H1 (cell line): ENCODE results near the gene CCDC74A. TPM values are rescaled to one million over a fixed set of nuclear protein-coding genes. Genes with fewer than 3 reads are reported as not detected.

Source experiments
- ASH2L ChIP-seq: fragments of 200-600, 300-600 bp; sonication (generic); IDR thresholded peaks from one replicate; pipeline ENCODE4 v1.7.1; 2017; ENCODE audit warnings: low read length
- BACH1 ChIP-seq: IDR thresholded peaks from 2 replicates; pipeline ENCODE4 v1.6.1; 2012; ENCODE audit warnings: low read length, improper control_type of control experiment
- TAF1 ChIP-seq: IDR thresholded peaks from 2 replicates; pipeline ENCODE4 v1.6.1; 2011; ENCODE audit warnings: mild to moderate bottlenecking, low read depth, low read length
- ZNF274 ChIP-seq: IDR thresholded peaks from 2 replicates; pipeline ENCODE4 v1.7.0; 2012; ENCODE audit warnings: low read length, borderline replicate concordance; ENCODE audit errors: extremely low read depth
- polyA plus RNA-seq, 7 experiments: library from polyadenylated mRNA; depleted of rRNA in 3 of 7; stranded (reverse) in 5 of 7; unstranded in 2 of 7; fragments of >200 nt in 5 of 7; fragments of 200-250 nt in 2 of 7; gene quantifications; 1 replicate in 5 of 7; 2 replicates in 1 of 7; 4 replicates in 1 of 7; pipeline versions ENCODE4 v1.2.1 to v1.2.3, GENCODE V29; 2011 to 2013; ENCODE audit warnings: missing spikeins in 2 of 7, mixed read lengths in 2 of 7
- total RNA-seq: library from RNA; stranded (reverse); fragmentation: NEBNext Ultra II Directional; extraction: Animal tissue kit (Norgen Biotek cat#: 25700); gene quantifications from 2 replicates; pipeline ENCODE4 v1.2.1, GENCODE V29; 2021
- TF ChIP-seq, protein P1 (sequence below): fragments of 300-600 bp; sonication (generic); IDR thresholded peaks from 2 replicates; pipeline ENCODE4 v1.7.1; 2012; ENCODE audit warnings: low read length, moderate library complexity, mild to moderate bottlenecking, inconsistent platforms; ENCODE audit not compliant: insufficient replicate concordance

Gene CCDC74A
- total and polyA plus RNA-seq, 2 of the 8 experiments (the other 6 are each of a cell fraction or from before 2014, with no cell fraction given): 18.1 to 21.0 TPM

DNA sequence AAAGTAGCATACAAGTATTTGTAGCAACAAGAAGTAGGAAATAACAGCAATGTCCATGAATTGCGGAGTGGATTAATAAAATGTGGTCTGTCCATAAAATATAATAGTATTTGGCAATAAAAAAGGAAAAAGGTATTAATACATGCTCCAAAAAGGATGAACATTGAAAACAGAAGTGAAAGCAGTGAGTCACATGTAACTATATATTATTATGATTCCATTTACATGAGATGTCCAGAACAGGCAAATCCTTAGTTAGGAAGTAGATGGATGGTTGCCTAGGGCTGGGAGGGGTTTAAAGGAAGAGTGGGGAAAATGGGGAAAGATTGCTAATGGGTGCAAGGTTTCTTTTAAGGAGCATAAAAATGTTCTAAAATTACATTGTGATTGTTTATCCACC is 44.5 kb downstream of the CCDC74A start (continued):
- TF ChIP-seq BACH1 (no peak), ZNF274 (no peak), TAF1 (no peak), ASH2L (no peak)
- TF ChIP-seq, protein P1, sequence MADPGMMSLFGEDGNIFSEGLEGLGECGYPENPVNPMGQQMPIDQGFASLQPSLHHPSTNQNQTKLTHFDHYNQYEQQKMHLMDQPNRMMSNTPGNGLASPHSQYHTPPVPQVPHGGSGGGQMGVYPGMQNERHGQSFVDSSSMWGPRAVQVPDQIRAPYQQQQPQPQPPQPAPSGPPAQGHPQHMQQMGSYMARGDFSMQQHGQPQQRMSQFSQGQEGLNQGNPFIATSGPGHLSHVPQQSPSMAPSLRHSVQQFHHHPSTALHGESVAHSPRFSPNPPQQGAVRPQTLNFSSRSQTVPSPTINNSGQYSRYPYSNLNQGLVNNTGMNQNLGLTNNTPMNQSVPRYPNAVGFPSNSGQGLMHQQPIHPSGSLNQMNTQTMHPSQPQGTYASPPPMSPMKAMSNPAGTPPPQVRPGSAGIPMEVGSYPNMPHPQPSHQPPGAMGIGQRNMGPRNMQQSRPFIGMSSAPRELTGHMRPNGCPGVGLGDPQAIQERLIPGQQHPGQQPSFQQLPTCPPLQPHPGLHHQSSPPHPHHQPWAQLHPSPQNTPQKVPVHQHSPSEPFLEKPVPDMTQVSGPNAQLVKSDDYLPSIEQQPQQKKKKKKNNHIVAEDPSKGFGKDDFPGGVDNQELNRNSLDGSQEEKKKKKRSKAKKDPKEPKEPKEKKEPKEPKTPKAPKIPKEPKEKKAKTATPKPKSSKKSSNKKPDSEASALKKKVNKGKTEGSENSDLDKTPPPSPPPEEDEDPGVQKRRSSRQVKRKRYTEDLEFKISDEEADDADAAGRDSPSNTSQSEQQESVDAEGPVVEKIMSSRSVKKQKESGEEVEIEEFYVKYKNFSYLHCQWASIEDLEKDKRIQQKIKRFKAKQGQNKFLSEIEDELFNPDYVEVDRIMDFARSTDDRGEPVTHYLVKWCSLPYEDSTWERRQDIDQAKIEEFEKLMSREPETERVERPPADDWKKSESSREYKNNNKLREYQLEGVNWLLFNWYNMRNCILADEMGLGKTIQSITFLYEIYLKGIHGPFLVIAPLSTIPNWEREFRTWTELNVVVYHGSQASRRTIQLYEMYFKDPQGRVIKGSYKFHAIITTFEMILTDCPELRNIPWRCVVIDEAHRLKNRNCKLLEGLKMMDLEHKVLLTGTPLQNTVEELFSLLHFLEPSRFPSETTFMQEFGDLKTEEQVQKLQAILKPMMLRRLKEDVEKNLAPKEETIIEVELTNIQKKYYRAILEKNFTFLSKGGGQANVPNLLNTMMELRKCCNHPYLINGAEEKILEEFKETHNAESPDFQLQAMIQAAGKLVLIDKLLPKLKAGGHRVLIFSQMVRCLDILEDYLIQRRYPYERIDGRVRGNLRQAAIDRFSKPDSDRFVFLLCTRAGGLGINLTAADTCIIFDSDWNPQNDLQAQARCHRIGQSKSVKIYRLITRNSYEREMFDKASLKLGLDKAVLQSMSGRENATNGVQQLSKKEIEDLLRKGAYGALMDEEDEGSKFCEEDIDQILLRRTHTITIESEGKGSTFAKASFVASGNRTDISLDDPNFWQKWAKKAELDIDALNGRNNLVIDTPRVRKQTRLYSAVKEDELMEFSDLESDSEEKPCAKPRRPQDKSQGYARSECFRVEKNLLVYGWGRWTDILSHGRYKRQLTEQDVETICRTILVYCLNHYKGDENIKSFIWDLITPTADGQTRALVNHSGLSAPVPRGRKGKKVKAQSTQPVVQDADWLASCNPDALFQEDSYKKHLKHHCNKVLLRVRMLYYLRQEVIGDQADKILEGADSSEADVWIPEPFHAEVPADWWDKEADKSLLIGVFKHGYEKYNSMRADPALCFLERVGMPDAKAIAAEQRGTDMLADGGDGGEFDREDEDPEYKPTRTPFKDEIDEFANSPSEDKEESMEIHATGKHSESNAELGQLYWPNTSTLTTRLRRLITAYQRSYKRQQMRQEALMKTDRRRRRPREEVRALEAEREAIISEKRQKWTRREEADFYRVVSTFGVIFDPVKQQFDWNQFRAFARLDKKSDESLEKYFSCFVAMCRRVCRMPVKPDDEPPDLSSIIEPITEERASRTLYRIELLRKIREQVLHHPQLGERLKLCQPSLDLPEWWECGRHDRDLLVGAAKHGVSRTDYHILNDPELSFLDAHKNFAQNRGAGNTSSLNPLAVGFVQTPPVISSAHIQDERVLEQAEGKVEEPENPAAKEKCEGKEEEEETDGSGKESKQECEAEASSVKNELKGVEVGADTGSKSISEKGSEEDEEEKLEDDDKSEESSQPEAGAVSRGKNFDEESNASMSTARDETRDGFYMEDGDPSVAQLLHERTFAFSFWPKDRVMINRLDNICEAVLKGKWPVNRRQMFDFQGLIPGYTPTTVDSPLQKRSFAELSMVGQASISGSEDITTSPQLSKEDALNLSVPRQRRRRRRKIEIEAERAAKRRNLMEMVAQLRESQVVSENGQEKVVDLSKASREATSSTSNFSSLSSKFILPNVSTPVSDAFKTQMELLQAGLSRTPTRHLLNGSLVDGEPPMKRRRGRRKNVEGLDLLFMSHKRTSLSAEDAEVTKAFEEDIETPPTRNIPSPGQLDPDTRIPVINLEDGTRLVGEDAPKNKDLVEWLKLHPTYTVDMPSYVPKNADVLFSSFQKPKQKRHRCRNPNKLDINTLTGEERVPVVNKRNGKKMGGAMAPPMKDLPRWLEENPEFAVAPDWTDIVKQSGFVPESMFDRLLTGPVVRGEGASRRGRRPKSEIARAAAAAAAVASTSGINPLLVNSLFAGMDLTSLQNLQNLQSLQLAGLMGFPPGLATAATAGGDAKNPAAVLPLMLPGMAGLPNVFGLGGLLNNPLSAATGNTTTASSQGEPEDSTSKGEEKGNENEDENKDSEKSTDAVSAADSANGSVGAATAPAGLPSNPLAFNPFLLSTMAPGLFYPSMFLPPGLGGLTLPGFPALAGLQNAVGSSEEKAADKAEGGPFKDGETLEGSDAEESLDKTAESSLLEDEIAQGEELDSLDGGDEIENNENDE: no peak
